Gastrocnemius medialis (tissue), 4 donors: ENCODE measurements around the gene LYL1. TPM values are rescaled to one million over a fixed set of nuclear protein-coding genes. Genes with fewer than 3 reads are reported as not detected.

ENCODE experiments used
- ATAC-seq, 2 donors: fragments of 150-250 bp; one replicate each; pipeline ENCODE4 v1.9.1; 2016
- DNase-seq, 2 donors: peaks; one replicate each; pipeline ENCODE4 v3.0.0-alpha.2; 2019
- H3K27ac ChIP-seq, 4 donors: fragments of 200-600 bp; sonication (generic); 1 replicate in 1 of 4; 2 replicates in 3 of 4; pipeline ENCODE4 v1.5.1; 2016 to 2018; ENCODE audit warnings: mild to moderate bottlenecking in 2 of 4, moderate library complexity in 1 of 4
- H3K27me3 ChIP-seq, 3 donors: fragments of 200-600 bp; sonication (generic) in 2 of 3; 1 replicate in 1 of 3; 2 replicates in 2 of 3; pipeline versions ENCODE4 v1.5.1 to v1.6.0; 2016 to 2019; ENCODE audit warnings: mild to moderate bottlenecking in 1 of 3, moderate library complexity in 1 of 3
- H3K36me3 ChIP-seq, 2 donors: fragments of 200-600 bp; sonication (generic) in 1 of 2; one replicate each; pipeline ENCODE4 v1.5.1; 2017 to 2018
- H3K4me1 ChIP-seq, 2 donors: fragments of 200-600 bp; sonication (generic) in 1 of 2; one replicate each; pipeline ENCODE4 v1.5.1; 2016 to 2017; ENCODE audit warnings: mild to moderate bottlenecking in 2 of 2
- H3K4me3 ChIP-seq, 4 donors: fragments of 200-600 bp; sonication (generic) in 3 of 4; 1 replicate in 1 of 4; 2 replicates in 3 of 4; pipeline ENCODE4 v1.5.1; 2016 to 2019; ENCODE audit warnings: mild to moderate bottlenecking in 2 of 4
- H3K9me3 ChIP-seq, 3 donors: fragments of 200-600 bp; sonication (generic) in 2 of 3; 1 replicate in 1 of 3; 2 replicates in 2 of 3; pipeline ENCODE4 v1.5.1; 2016 to 2019
- POLR2A ChIP-seq, 2 donors: fragments of 450-650 bp; IDR thresholded peaks; one replicate each; pipeline ENCODE4 v1.6.1; 2017; ENCODE audit warnings: antibody characterized with exemption in 2 of 2, mild to moderate bottlenecking in 2 of 2, moderate library complexity in 2 of 2
- in situ Hi-C, 4 donors: fragments of 200-750 bp; cut with MboI; loops; one replicate each; pipeline versions ENCODE4 v1.15.0 to v1.8.0; 2017; ENCODE audit warnings: low sequenced_read_pairs in 4 of 4
- intact Hi-C: fragments of 100-400 bp; cut with DNase I; formaldehyde crosslinking; loops from one replicate; pipeline ENCODE4 v1.15.1; 2023; ENCODE audit warnings: low total_unique reads
- total RNA-seq, 4 donors: library from RNA; depleted of rRNA; stranded (reverse); fragments of >200 nt; gene quantifications; one replicate each; pipeline versions ENCODE4 v1.1.0 to v1.2.3, GENCODE V29; 2016
- TF ChIP-seq, protein P1 (sequence below), 5 experiments: fragments of 450-650 bp in 3 of 5; fragments of 200-600 bp in 2 of 5; sonication (generic) in 2 of 5; IDR thresholded peaks in 4 of 5; conservative IDR thresholded peaks in 1 of 5; 1 replicate in 4 of 5; 2 replicates in 1 of 5; pipeline ENCODE4 v1.5.1; 2016 to 2019; ENCODE audit warnings: antibody characterized with exemption in 5 of 5, mild to moderate bottlenecking in 3 of 5, moderate library complexity in 3 of 5

LYL1 gene
- total RNA-seq, 4 donors from 2014 or later = 2.6 to 5.0 (median 3.1) TPM

DNA sequence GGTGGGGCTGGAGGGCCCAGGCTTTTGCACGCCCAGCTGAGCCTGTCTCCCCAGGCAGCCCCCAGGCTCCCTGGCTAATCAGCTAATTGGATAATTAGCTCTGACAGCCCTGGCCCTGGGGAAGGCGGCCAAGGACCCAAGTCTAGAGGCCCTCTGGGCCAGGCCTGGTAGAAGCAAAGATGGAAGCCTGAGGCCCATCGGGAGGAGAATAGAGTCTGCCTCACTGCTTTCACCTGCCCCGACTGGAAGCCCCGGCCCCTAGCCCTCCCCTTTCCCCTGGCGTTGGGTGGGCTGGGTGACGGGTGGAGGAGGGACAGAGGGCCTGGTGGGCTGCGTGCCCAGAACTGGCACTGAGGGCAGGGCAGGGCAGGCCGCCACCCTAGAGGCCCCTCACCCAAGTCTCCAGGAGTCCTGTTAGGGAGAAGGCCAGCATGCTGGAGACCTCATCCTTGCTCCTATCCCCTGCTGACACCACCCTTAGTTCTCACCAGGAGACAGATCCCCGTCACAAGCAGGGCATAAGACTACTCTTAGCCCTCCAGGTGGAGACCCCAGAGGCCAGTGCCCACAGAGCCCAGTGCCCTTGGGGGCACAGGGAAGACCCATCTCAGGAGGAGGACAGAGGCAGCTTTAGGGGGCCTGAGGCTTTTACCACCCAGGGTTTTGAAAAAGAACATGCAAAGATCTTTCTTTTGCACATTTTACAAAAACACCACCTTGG lies 12.0 kb downstream of the LYL1 start:
- intact Hi-C loops (no loop called here), in situ Hi-C loops (loop anchor here (5.0 to 10.0 kb wide), 2 partner anchors 106 to 113 kb away; no protein-coding TSS in a partner anchor)
- ATAC-seq = no peak
- DNase-seq = no peak
- Histone ChIP-seq H3K9me3 (no peaks in the 10 kb centered on the region), H3K27me3 (no peaks in the 10 kb centered on the region), H3K4me1 (peaks cover 14 to 15% of the 10 kb centered on the region in 2 donors), H3K4me3 (no peak overlapping the region), H3K36me3 (no peaks in the 10 kb centered on the region), H3K27ac (peak overlapping the region; percentile 62 to 78 (median 74))
- no peak for TF ChIP-seq POLR2A (IDR thresholded peaks at IDR 0.05)
- TF ChIP-seq, protein P1, sequence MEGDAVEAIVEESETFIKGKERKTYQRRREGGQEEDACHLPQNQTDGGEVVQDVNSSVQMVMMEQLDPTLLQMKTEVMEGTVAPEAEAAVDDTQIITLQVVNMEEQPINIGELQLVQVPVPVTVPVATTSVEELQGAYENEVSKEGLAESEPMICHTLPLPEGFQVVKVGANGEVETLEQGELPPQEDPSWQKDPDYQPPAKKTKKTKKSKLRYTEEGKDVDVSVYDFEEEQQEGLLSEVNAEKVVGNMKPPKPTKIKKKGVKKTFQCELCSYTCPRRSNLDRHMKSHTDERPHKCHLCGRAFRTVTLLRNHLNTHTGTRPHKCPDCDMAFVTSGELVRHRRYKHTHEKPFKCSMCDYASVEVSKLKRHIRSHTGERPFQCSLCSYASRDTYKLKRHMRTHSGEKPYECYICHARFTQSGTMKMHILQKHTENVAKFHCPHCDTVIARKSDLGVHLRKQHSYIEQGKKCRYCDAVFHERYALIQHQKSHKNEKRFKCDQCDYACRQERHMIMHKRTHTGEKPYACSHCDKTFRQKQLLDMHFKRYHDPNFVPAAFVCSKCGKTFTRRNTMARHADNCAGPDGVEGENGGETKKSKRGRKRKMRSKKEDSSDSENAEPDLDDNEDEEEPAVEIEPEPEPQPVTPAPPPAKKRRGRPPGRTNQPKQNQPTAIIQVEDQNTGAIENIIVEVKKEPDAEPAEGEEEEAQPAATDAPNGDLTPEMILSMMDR (IDR thresholded peaks at IDR 0.05 in 4 of 5, conservative IDR thresholded peaks at IDR 0.05 in 1 of 5) = no peak

DNA sequence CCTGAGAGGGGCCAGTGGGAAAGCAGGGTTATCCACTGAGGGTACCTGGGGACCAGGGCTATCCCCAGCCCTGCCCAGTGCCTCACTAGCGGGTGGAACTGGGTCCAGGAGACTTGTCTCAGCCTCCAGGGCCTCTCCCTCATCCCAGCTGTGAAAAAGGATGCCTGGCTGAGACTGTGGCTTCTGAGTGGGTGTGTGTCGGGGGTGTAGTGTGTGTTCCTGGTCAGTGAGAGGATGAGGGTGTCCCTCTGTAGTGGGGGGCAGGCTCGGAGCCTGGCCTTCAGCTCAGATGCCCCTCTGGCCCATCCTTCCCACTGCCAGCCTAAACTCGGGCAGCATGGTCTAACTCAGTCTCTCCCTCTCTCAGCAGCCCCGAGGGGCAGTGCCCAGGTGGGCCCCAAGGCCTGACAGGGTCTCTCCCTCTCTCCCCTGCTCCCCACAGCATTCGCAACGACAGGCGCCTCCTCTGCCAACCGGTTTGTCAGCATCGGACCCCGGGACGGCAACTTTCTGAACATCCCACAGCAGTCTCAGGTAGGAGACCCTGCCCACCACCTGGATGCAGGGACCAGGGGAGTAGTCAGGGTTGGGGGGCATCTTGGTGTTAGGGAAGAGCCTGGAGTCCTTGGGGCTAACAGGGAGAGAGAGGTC lies 12.7 kb downstream of the LYL1 start:
- in situ Hi-C loops (loop anchor here (5.0 to 10.0 kb wide), 2 partner anchors 105 to 113 kb away; no protein-coding TSS in a partner anchor), intact Hi-C loops (no loop called here)
- DNase-seq (no peak), ATAC-seq (no peak)
- H3K4me3 ChIP-seq = no peak overlapping the region
- TF ChIP-seq, protein P1 (IDR thresholded peaks at IDR 0.05 in 4 of 5, conservative IDR thresholded peaks at IDR 0.05 in 1 of 5) = no peak
- TF ChIP-seq POLR2A (IDR thresholded peaks at IDR 0.05) = no peak
- H3K9me3 ChIP-seq = no peaks in the 10 kb centered on the region
- no peaks in the 10 kb centered on the region for H3K27me3 ChIP-seq
- H3K27ac ChIP-seq = peak overlapping the region; percentile 62 to 78 (median 74)
- no peaks in the 10 kb centered on the region for H3K36me3 ChIP-seq
- peaks cover 14 to 15% of the 10 kb centered on the region in 2 donors for H3K4me1 ChIP-seq

DNA sequence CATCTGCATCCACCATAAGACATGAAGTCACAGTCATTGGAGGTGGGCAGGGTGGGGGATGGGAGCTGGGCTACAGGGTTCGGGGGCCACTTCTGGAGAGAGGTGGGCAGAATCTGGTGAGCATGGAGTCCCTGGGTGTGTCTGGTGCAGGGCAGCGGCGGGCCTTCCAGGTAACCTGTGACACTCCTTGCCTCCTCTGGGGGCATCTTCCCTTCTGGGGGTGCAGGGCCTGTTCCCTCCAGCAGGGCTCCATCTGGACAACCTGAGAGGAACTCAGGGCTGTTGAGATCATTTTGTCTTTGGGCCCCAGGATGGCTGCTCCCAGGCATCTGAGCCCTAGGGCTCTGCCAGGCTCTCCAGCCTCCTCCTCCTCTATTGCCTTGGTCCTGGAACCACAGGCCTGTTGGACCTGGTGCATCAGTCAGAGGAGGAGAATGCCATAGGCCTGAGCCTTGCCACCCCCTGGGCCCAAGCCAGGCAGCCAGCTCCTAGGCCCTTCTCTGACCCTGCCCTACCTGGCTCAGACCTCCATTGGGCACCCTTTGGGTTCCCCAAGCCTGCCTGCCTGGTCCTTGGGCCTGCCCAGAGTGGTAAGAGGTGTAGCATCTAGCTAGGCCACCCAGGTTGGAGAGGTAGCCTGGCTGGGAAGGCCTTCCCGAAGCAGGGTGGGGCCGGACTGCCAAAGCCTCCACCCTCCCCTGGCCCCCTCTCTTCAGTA lies 13.4 kb downstream of the LYL1 start:
- no peak for DNase-seq
- ATAC-seq = no peak
- intact Hi-C loops = no loop called here

DNA sequence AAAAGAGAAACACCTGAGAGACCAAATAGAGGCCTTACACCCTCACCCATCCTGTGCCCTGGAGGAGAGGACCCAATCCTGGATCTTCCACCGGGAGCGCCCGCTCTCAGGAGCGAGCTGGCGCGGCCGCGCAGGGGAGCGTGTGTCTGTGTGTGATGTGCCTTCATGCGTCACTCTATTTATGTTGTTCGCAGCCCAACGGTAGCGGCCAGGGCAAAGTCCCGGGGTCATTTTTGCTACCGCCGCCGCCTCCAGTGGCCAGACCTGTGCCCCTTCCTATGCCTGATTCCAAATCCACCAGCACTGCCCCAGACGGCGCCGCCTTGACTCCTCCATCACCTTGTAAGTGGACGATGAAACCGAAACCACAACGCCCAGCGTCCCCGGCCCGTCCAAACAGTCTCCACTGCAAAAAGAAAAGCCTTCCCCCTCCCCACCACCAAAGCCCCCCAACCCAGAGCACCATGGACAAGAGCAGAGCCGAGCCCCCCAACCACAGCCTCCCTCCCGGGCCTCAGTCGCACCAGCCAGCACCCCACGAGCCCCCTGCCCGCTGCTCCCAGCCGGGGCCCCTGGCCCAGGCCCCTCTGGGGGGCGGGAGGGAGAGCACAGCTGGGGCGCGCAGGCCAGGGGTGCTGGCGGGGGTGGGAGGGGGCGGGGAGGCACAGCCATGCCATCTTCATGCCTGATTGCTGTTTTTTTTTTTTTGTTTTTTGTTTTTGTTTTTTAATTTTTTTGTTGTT lies 14.7 kb downstream of the LYL1 start:
- Histone ChIP-seq H3K27ac (peak overlapping the region in 2 of 4 donors; percentile 19 to 78), H3K9me3 (no peaks in the 10 kb centered on the region), H3K4me3 (no peak overlapping the region), H3K27me3 (no peaks in the 10 kb centered on the region), H3K4me1 (peaks cover 10 to 15% of the 10 kb centered on the region in 2 donors), H3K36me3 (peaks cover 0 to 3% of the 10 kb centered on the region in 2 donors)
- no peak for DNase-seq
- TF ChIP-seq, protein P1 (IDR thresholded peaks at IDR 0.05 in 4 of 5, conservative IDR thresholded peaks at IDR 0.05 in 1 of 5) = no peak
- TF ChIP-seq POLR2A (IDR thresholded peaks at IDR 0.05) = no peak
- intact Hi-C loops = no loop called here
- ATAC-seq = no peak
- in situ Hi-C loops = no loop called here

More for the DNA sequence above, 13.4 kb downstream of the LYL1 start:
- Histone ChIP-seq H3K9me3 (no peaks in the 10 kb centered on the region), H3K4me3 (no peak overlapping the region), H3K4me1 (peaks cover 14 to 15% of the 10 kb centered on the region in 2 donors), H3K27me3 (no peaks in the 10 kb centered on the region), H3K27ac (peak overlapping the region; percentile 62 to 78 (median 74)), H3K36me3 (no peaks in the 10 kb centered on the region)
- no peak for TF ChIP-seq POLR2A (IDR thresholded peaks at IDR 0.05)
- TF ChIP-seq, protein P1 (IDR thresholded peaks at IDR 0.05 in 4 of 5, conservative IDR thresholded peaks at IDR 0.05 in 1 of 5) = peak in 1 of 5 experiments; percentile 18
- in situ Hi-C loops = no loop called here
